ENCODE data around the gene ADAMTS3. TPM values are rescaled to one million over a fixed set of nuclear protein-coding genes. Genes with fewer than 3 reads are reported as not detected.

ADAMTS3 gene
- total and polyA plus RNA-seq, 9 of the 15 experiments (the other 6 are each of a cell fraction or from before 2014, with no cell fraction given) = 4.0 to 18.0 (median 12.1) TPM

DNA sequence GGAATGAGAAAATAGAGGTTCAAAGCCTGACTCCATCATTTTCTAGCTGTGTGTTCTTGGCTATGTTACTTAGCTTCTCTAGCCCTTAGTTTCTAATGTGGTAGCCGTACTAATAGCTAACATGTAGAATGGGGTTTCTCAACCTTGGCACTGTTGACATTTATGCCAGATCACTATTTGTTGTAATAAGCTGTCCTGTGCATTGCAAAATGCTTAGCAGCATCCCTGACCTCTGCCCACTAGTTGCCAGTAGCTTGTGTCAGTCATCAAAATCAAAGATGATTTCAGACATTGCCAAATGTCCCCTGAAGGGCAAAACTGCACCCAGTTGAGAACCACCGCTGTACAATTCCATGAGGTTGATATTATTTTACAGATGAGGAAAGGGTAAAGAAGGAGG lies 18.3 kb upstream of the ADAMTS3 start:
- WGBS (ENCODE audit: insufficient coverage, low coverage, missing lambda C conversion rate) = 81% methylated on average over 2 of the region's 2 CpGs
- Histone ChIP-seq H3K4me1 (replicated peaks in 1 of 2; ENCODE audit: control insufficient read depth in 2 of 2, insufficient read depth in 2 of 2, low read length in 2 of 2) (no peaks in the 10 kb centered on the region), H4K20me1 (replicated peaks; ENCODE audit: control insufficient read depth, insufficient read depth, low read length) (no peaks in the 10 kb centered on the region), H2AFZ (ENCODE audit: low read depth, low read length) (no peak overlapping the region), H3K27me3 (ENCODE audit: control insufficient read depth in 2 of 2, insufficient read depth in 2 of 2, low read length in 2 of 2) (no peaks in the 10 kb centered on the region), H3K9ac (ENCODE audit: insufficient read depth in 1 of 2, low read depth in 2 of 2, low read length in 2 of 2) (no peak overlapping the region), H3K9me1 (ENCODE audit: control insufficient read depth, insufficient read depth, low read length) (no peaks in the 10 kb centered on the region), H3K36me3 (ENCODE audit: control insufficient read depth, insufficient read depth, low read length) (no peaks in the 10 kb centered on the region), H3K9me3 (replicated peaks; ENCODE audit: control insufficient read depth, insufficient read depth, low read depth, low read length) (no peaks in the 10 kb centered on the region), H3K4me2 (ENCODE audit: insufficient read depth, low read length) (no peak overlapping the region), H3K4me3 (no peak overlapping the region), H3K79me2 (ENCODE audit: control insufficient read depth, insufficient read depth, low read length) (no peaks in the 10 kb centered on the region), H3K27ac (ENCODE audit: extremely low read depth, low read depth, low read length) (no peak overlapping the region)
- no TSS peak for BruUV-seq (replicated peaks)
- TF ChIP-seq ZZZ3 (IDR thresholded peaks at IDR 0.05) = no peak
- TF ChIP-seq, protein P1, sequence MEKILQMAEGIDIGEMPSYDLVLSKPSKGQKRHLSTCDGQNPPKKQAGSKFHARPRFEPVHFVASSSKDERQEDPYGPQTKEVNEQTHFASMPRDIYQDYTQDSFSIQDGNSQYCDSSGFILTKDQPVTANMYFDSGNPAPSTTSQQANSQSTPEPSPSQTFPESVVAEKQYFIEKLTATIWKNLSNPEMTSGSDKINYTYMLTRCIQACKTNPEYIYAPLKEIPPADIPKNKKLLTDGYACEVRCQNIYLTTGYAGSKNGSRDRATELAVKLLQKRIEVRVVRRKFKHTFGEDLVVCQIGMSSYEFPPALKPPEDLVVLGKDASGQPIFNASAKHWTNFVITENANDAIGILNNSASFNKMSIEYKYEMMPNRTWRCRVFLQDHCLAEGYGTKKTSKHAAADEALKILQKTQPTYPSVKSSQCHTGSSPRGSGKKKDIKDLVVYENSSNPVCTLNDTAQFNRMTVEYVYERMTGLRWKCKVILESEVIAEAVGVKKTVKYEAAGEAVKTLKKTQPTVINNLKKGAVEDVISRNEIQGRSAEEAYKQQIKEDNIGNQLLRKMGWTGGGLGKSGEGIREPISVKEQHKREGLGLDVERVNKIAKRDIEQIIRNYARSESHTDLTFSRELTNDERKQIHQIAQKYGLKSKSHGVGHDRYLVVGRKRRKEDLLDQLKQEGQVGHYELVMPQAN (IDR thresholded peaks at IDR 0.05; ENCODE audit: borderline replicate concordance) = no peak
- TF ChIP-seq, protein P2, sequence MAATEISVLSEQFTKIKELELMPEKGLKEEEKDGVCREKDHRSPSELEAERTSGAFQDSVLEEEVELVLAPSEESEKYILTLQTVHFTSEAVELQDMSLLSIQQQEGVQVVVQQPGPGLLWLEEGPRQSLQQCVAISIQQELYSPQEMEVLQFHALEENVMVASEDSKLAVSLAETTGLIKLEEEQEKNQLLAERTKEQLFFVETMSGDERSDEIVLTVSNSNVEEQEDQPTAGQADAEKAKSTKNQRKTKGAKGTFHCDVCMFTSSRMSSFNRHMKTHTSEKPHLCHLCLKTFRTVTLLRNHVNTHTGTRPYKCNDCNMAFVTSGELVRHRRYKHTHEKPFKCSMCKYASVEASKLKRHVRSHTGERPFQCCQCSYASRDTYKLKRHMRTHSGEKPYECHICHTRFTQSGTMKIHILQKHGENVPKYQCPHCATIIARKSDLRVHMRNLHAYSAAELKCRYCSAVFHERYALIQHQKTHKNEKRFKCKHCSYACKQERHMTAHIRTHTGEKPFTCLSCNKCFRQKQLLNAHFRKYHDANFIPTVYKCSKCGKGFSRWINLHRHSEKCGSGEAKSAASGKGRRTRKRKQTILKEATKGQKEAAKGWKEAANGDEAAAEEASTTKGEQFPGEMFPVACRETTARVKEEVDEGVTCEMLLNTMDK (IDR thresholded peaks at IDR 0.05; ENCODE audit: borderline replicate concordance, insufficient read depth, low read depth, low read length, poor library complexity, severe bottlenecking) = no peak
- TF ChIP-seq, protein P3, sequence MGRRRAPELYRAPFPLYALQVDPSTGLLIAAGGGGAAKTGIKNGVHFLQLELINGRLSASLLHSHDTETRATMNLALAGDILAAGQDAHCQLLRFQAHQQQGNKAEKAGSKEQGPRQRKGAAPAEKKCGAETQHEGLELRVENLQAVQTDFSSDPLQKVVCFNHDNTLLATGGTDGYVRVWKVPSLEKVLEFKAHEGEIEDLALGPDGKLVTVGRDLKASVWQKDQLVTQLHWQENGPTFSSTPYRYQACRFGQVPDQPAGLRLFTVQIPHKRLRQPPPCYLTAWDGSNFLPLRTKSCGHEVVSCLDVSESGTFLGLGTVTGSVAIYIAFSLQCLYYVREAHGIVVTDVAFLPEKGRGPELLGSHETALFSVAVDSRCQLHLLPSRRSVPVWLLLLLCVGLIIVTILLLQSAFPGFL (CRISPR knock-in tag; IDR thresholded peaks at IDR 0.05) = no peak
- no peak for TF ChIP-seq U2AF2 (optimal IDR thresholded peaks at IDR 0.05; ENCODE audit: low read depth, low read length)
- in situ Hi-C loops (cut with MboI) = no loop called here
- no peak for FAIRE-seq
- intact Hi-C loops (cut with micrococcal nuclease) = no loop called here
- POLR2A ChIA-PET = interaction anchor here (0.6 kb wide), 1 partner anchor 19 kb away, joined by 3 read pairs; no protein-coding TSS in a partner anchor
- CTCF ChIA-PET (ENCODE audit: low intra/inter-chr PET ratio) = no interaction called here
- no peak for ATAC-seq
- no peak for DNase-seq (ENCODE audit: extremely low read depth in 1 of 4, low spot score in 3 of 4)

Data from K562 (cell line).